H1 (cell line): ENCODE results near the gene MASTL. TPM values are rescaled to one million over a fixed set of nuclear protein-coding genes. Genes with fewer than 3 reads are reported as not detected.

ENCODE experiments used
- ATF2 ChIP-seq: IDR thresholded peaks from 2 replicates; pipeline ENCODE4 v1.6.1; 2012; ENCODE audit warnings: low read length, inconsistent platforms
- BACH1 ChIP-seq: IDR thresholded peaks from 2 replicates; pipeline ENCODE4 v1.6.1; 2012; ENCODE audit warnings: low read length, improper control_type of control experiment
- PHF8 ChIP-seq: fragments of 200-600 bp; sonication (generic); conservative IDR thresholded peaks from 2 replicates; pipeline ENCODE4 v1.7.1; 2012; ENCODE audit warnings: low read depth, mild to moderate bottlenecking, inconsistent platforms, low read length, moderate library complexity
- RAD21 ChIP-seq, 2 experiments: IDR thresholded peaks in 1 of 2; conservative IDR thresholded peaks in 1 of 2; 2 replicates each; pipeline ENCODE4 v1.6.1; 2011; ENCODE audit warnings: low read depth in 2 of 2, low read length in 2 of 2, improper control_type of control experiment in 1 of 2, inconsistent platforms in 1 of 2, mild to moderate bottlenecking in 1 of 2, moderate library complexity in 1 of 2
- RBBP5 ChIP-seq: IDR thresholded peaks from 2 replicates; pipeline ENCODE4 v1.7.1; 2012; ENCODE audit warnings: low read depth, mild to moderate bottlenecking, inconsistent platforms, low read length, moderate library complexity, borderline replicate concordance
- polyA plus RNA-seq, 7 experiments: library from polyadenylated mRNA; depleted of rRNA in 3 of 7; stranded (reverse) in 5 of 7; unstranded in 2 of 7; fragments of >200 nt in 5 of 7; fragments of 200-250 nt in 2 of 7; gene quantifications; 1 replicate in 5 of 7; 2 replicates in 1 of 7; 4 replicates in 1 of 7; pipeline versions ENCODE4 v1.2.1 to v1.2.3, GENCODE V29; 2011 to 2013; ENCODE audit warnings: missing spikeins in 2 of 7, mixed read lengths in 2 of 7
- total RNA-seq: library from RNA; stranded (reverse); fragmentation: NEBNext Ultra II Directional; extraction: Animal tissue kit (Norgen Biotek cat#: 25700); gene quantifications from 2 replicates; pipeline ENCODE4 v1.2.1, GENCODE V29; 2021

The MASTL gene
- total and polyA plus RNA-seq, 2 of the 8 experiments (the other 6 are each of a cell fraction or from before 2014, with no cell fraction given), result 14.9 to 42.5 TPM

- TF ChIP-seq ATF2 (no peak), BACH1 (no peak), RBBP5 (no peak), RAD21 (IDR thresholded peaks at IDR 0.05 in 1 of 2, conservative IDR thresholded peaks at IDR 0.05 in 1 of 2; ENCODE audit: low read depth in 2 of 2, low read length in 2 of 2) (no peak), PHF8 (no peak)
These were observed 9.2 kb upstream of the MASTL start (continued) for GRCh38 chr10:27145937-27146336.
